ENCODE data around the gene PLCH2.

Gene PLCH2

GRCh38 chr1:2460996-2461751, 14.9 kb upstream of the PLCH2 start:
- DNase-seq = no peak

- no peak for DNase-seq
Observed at GRCh38 chr1:2462819-2463218, 13.3 kb upstream of the PLCH2 start.

- DNase-seq = peak in 2 of 3 experiments; percentile 55 to 73
Observed at GRCh38 chr1:2463396-2463795, 12.7 kb upstream of the PLCH2 start.

GRCh38 chr1:2465371-2466269, 10.5 kb upstream of the PLCH2 start:
- DNase-seq = peak in 2 of 3 experiments; percentile 56 to 62

GRCh38 chr1:2466270-2466665, 9.8 kb upstream of the PLCH2 start:
- peak in 2 of 3 experiments; percentile 37 to 49 for DNase-seq

GRCh38 chr1:2466958-2467554, 9.0 kb upstream of the PLCH2 start:
- peak in 2 of 3 experiments; percentile 45 to 61 for DNase-seq

- peak in 1 of 3 experiments; percentile 21 for DNase-seq
Observed at GRCh38 chr1:2468041-2468472, 8.0 kb upstream of the PLCH2 start.

GRCh38 chr1:2468540-2468939, 7.5 kb upstream of the PLCH2 start:
- no peak for DNase-seq

- DNase-seq = no peak
Observed at GRCh38 chr1:2469103-2469940, 6.8 kb upstream of the PLCH2 start.

- peak in 2 of 3 experiments; percentile 56 to 64 for DNase-seq
Observed at GRCh38 chr1:2470290-2471158, 5.6 kb upstream of the PLCH2 start.

GRCh38 chr1:2471159-2471471, 5.0 kb upstream of the PLCH2 start:
- DNase-seq = no peak

GRCh38 chr1:2471587-2472001, 4.5 kb upstream of the PLCH2 start:
- DNase-seq = peak in 2 of 3 experiments; percentile 19 to 54

- DNase-seq = peak in 1 of 3 experiments; percentile 19
Observed at GRCh38 chr1:2472109-2472508, 4.0 kb upstream of the PLCH2 start.

- peak in 1 of 3 experiments; percentile 9 for DNase-seq
Observed at GRCh38 chr1:2472561-2473177, 3.4 kb upstream of the PLCH2 start.

GRCh38 chr1:2473198-2473597, 2.9 kb upstream of the PLCH2 start:
- DNase-seq = no peak

GRCh38 chr1:2474104-2474844, 1.8 kb upstream of the PLCH2 start:
- no peak for DNase-seq

GRCh38 chr1:2474933-2475371, 1.1 kb upstream of the PLCH2 start:
- DNase-seq = no peak

GRCh38 chr1:2475571-2475970, 518 bp upstream of the PLCH2 start:
- DNase-seq = no peak

- DNase-seq = no peak
Observed at GRCh38 chr1:2477309-2477708, 1.2 kb downstream of the PLCH2 start.

- no peak for DNase-seq
Observed at GRCh38 chr1:2477791-2478499, 1.9 kb downstream of the PLCH2 start.
